ENCODE results near the gene OBI1. TPM values are rescaled to one million over a fixed set of nuclear protein-coding genes. Genes with fewer than 3 reads are reported as not detected.

Gene OBI1
- total and polyA plus RNA-seq, 2 donors (not counting 3 experiments of a cell fraction or from before 2014, with no cell fraction given): 5.0 to 16.1 TPM

- POLR2A ChIA-PET: no interaction called here
- no peak overlapping the region for H3K4me3 ChIP-seq (replicated peaks in 1 of 3; ENCODE audit: insufficient read depth in 1 of 3, low read depth in 1 of 3, low read length in 3 of 3)
- intact Hi-C loops (cut with micrococcal nuclease): no loop called here
- CTCF ChIA-PET: no interaction called here
- peaks cover 2% of the 10 kb centered on the region for H4K20me1 ChIP-seq (replicated peaks; ENCODE audit: control insufficient read depth, extremely low read depth, insufficient read depth, low read length)
- no peak overlapping the region for H3K27ac ChIP-seq (ENCODE audit: insufficient read depth, low read depth, low read length)
- no peaks in the 10 kb centered on the region for H3K36me3 ChIP-seq (ENCODE audit: control insufficient read depth in 2 of 2, extremely low read depth in 1 of 2, insufficient read depth in 2 of 2, low read length in 2 of 2)
- no TSS peak for BruUV-seq (replicated peaks)
- TF ChIP-seq FOS (IDR thresholded peaks at IDR 0.05; ENCODE audit: borderline replicate concordance, insufficient read depth, low read length) (no peak), EZH2 (IDR thresholded peaks at IDR 0.05; ENCODE audit: borderline replicate concordance, low read depth, low read length, severe bottlenecking) (no peak)
- H3K4me1 ChIP-seq (ENCODE audit: control insufficient read depth, extremely low read depth, insufficient read depth, low read length): no peaks in the 10 kb centered on the region
- dilution Hi-C loops (cut with MboI; ENCODE audit: extremely low pct_ligation_motif_present, low sequenced_read_pairs): no loop called here
- H3K9ac ChIP-seq (replicated peaks; ENCODE audit: extremely low read depth, insufficient read depth, low read length): no peak overlapping the region
- FAIRE-seq: no peak
- H3K4me2 ChIP-seq (ENCODE audit: insufficient read depth, low read length): no peak overlapping the region
- no peaks in the 10 kb centered on the region for H3K79me2 ChIP-seq (ENCODE audit: control insufficient read depth, insufficient read depth, low read length)
- H3K9me3 ChIP-seq (replicated peaks; ENCODE audit: control insufficient read depth, insufficient read depth, low read length): no peaks in the 10 kb centered on the region
- H3K9me1 ChIP-seq (replicated peaks; ENCODE audit: control insufficient read depth, extremely low read depth, insufficient read depth, low read length): no peaks in the 10 kb centered on the region
- no peak for DNase-seq (ENCODE audit: low read depth, low spot score)
- H3K27me3 ChIP-seq (ENCODE audit: control insufficient read depth in 2 of 2, insufficient read depth in 2 of 2, low read length in 2 of 2): no peaks in the 10 kb centered on the region
- no peak overlapping the region for H2AFZ ChIP-seq (ENCODE audit: low read depth, low read length)
Measured at GRCh38 chr13:78572459-78572858, 86.5 kb downstream of the OBI1 start.

- no peak overlapping the region for H2AFZ ChIP-seq (ENCODE audit: low read depth, low read length)
- no peak overlapping the region for H3K4me3 ChIP-seq (replicated peaks in 1 of 3; ENCODE audit: insufficient read depth in 1 of 3, low read depth in 1 of 3, low read length in 3 of 3)
- no peak overlapping the region for H3K4me2 ChIP-seq (ENCODE audit: insufficient read depth, low read length)
- dilution Hi-C loops (cut with MboI; ENCODE audit: extremely low pct_ligation_motif_present, low sequenced_read_pairs) (no loop called here), intact Hi-C loops (cut with micrococcal nuclease) (no loop called here)
- H3K4me1 ChIP-seq (ENCODE audit: control insufficient read depth, extremely low read depth, insufficient read depth, low read length): no peaks in the 10 kb centered on the region
- H3K9me1 ChIP-seq (replicated peaks; ENCODE audit: control insufficient read depth, extremely low read depth, insufficient read depth, low read length): no peaks in the 10 kb centered on the region
- H3K9me3 ChIP-seq (replicated peaks; ENCODE audit: control insufficient read depth, insufficient read depth, low read length): no peaks in the 10 kb centered on the region
- H3K27ac ChIP-seq (ENCODE audit: insufficient read depth, low read depth, low read length): no peak overlapping the region
- H4K20me1 ChIP-seq (replicated peaks; ENCODE audit: control insufficient read depth, extremely low read depth, insufficient read depth, low read length): peaks cover 2% of the 10 kb centered on the region
- ChIA-PET CTCF (no interaction called here), POLR2A (no interaction called here)
- no peak for FAIRE-seq
- TF ChIP-seq EZH2 (IDR thresholded peaks at IDR 0.05; ENCODE audit: borderline replicate concordance, low read depth, low read length, severe bottlenecking) (no peak), JUN (IDR thresholded peaks at IDR 0.05; ENCODE audit: borderline replicate concordance, insufficient read depth, insufficient read length, low read depth) (no peak), CTCF (IDR thresholded peaks at IDR 0.05; ENCODE audit: extremely low read depth in 1 of 2, insufficient read depth in 1 of 2, low read depth in 1 of 2, low read length in 2 of 2) (no peak), FOS (IDR thresholded peaks at IDR 0.05; ENCODE audit: borderline replicate concordance, insufficient read depth, low read length) (no peak), MAX (IDR thresholded peaks at IDR 0.05; ENCODE audit: insufficient read depth, insufficient read length) (no peak), POLR2A (IDR thresholded peaks at IDR 0.05; ENCODE audit: low read depth, low read length) (no peak), POLR2AphosphoS5 (IDR thresholded peaks at IDR 0.05; ENCODE audit: insufficient read depth, low read depth, low read length) (no peak), GATA2 (IDR thresholded peaks at IDR 0.05; ENCODE audit: insufficient read depth, insufficient read length, low read depth, low read length) (no peak)
- no peaks in the 10 kb centered on the region for H3K36me3 ChIP-seq (ENCODE audit: control insufficient read depth in 2 of 2, extremely low read depth in 1 of 2, insufficient read depth in 2 of 2, low read length in 2 of 2)
- no peaks in the 10 kb centered on the region for H3K79me2 ChIP-seq (ENCODE audit: control insufficient read depth, insufficient read depth, low read length)
- no TSS peak for BruUV-seq (replicated peaks)
- DNase-seq (ENCODE audit: low read depth, low spot score): no peak
- H3K9ac ChIP-seq (replicated peaks; ENCODE audit: extremely low read depth, insufficient read depth, low read length): no peak overlapping the region
- H3K27me3 ChIP-seq (ENCODE audit: control insufficient read depth in 2 of 2, insufficient read depth in 2 of 2, low read length in 2 of 2): no peaks in the 10 kb centered on the region
Measured at GRCh38 chr13:78569029-78569428, 89.9 kb downstream of the OBI1 start.
